Astrocyte (in vitro differentiated cells and primary cell): Measurements from ENCODE around the gene RNF207.

ENCODE experiments used
- EZH2 ChIP-seq: IDR thresholded peaks from 2 replicates; pipeline ENCODE4 v1.6.1; 2012; ENCODE audit warnings: mild to moderate bottlenecking, low read length, inconsistent platforms; ENCODE audit not compliant: insufficient read depth
- TF ChIP-seq, protein P1 (sequence below): IDR thresholded peaks from 2 replicates; pipeline ENCODE4 v1.5.1; 2011; ENCODE audit warnings: low read depth, mild to moderate bottlenecking, inconsistent platforms, low read length, moderate library complexity; ENCODE audit not compliant: insufficient read depth

- TF ChIP-seq, protein P1, sequence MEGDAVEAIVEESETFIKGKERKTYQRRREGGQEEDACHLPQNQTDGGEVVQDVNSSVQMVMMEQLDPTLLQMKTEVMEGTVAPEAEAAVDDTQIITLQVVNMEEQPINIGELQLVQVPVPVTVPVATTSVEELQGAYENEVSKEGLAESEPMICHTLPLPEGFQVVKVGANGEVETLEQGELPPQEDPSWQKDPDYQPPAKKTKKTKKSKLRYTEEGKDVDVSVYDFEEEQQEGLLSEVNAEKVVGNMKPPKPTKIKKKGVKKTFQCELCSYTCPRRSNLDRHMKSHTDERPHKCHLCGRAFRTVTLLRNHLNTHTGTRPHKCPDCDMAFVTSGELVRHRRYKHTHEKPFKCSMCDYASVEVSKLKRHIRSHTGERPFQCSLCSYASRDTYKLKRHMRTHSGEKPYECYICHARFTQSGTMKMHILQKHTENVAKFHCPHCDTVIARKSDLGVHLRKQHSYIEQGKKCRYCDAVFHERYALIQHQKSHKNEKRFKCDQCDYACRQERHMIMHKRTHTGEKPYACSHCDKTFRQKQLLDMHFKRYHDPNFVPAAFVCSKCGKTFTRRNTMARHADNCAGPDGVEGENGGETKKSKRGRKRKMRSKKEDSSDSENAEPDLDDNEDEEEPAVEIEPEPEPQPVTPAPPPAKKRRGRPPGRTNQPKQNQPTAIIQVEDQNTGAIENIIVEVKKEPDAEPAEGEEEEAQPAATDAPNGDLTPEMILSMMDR: no peak
- TF ChIP-seq EZH2: no peak
These were observed 55.2 kb downstream of the RNF207 start, which contains the start of gene GPR153 for GRCh38 chr1:6260961-6261614.
